ENCODE measurements around the gene RAPGEF5. TPM values are rescaled to one million over a fixed set of nuclear protein-coding genes. Genes with fewer than 3 reads are reported as not detected.

The RAPGEF5 gene
- polyA plus RNA-seq, 12 donors, result 13.9 to 32.1 (median 17.2) TPM; not detected in 1

DNA sequence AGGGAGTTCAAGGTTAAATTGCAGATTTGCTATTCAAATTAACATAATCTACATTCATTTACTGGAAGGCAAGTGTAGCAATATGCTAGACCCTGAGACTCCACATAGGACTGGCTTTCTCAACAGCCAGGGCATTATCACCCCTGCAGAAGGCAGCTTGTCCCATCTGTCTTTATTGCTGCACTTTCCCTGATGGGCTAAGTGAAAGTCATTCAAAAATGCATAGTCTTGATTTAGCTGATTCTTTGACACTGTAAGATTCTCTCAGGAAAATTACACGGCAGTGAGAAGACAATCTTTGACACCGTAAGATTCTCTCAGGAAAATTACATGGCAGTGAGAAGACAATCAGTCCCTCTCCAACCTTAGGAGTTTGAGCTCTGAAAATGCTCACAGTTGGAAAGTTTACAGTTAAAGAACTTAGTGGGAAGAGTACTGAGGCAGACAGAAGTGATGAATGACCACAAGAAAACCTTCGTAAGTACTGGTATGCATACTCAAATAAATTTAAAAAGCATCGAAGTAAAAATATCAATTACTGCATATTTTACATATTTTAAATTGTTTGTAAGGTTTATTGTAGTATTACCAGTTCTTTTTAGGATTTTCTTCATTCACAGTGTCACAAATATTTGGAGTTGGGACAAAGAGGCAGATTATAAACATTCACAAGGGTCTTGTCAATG, 88.9 kb downstream of the RAPGEF5 start:
- DNase-seq, result no peak

DNA sequence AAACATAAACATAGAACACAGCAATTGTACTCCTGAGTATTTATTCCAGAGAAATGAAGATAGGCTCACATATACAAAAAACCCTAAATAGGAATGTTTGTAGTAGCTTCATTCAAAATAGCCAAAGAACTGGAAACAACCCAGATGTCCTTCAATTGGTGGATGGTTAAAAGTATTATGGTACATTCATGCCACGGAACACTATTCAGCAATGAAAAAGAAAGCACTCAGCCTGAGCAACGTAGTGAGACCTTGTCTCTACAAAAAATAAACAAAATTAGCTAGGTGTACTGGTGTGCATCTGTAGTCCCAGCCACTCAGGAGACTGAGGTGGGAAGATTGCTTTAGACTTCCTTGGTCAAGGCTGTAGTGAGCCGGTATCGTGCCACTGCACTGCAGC, 94.4 kb downstream of the RAPGEF5 start:
- DNase-seq, result no peak

DNA sequence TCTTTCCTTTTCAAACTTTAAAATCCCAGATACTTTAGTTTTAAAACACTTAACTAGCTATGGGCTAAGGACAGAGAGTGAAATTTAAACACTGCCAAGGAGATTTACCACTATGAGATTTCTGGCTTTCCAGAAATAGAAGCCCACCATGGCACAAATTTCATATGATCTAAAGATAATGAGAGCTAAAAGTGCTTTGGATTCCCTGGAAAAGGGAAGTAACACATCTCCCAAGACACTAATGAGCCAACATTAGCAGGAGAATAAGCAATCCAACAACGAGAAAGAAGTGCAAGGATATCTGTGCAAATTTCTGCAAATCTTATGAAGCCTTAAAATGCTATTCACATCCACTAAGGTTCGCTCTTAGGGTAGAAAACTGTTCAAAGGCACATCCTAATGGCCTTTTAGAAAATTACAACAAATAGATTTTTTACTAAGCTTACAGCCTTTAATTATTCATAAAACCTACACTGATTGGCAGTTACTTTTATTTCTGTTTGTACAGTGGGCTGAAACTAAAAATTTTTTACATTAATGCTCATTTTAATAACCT, 100.3 kb downstream of the RAPGEF5 start:
- no peak for DNase-seq

DNA sequence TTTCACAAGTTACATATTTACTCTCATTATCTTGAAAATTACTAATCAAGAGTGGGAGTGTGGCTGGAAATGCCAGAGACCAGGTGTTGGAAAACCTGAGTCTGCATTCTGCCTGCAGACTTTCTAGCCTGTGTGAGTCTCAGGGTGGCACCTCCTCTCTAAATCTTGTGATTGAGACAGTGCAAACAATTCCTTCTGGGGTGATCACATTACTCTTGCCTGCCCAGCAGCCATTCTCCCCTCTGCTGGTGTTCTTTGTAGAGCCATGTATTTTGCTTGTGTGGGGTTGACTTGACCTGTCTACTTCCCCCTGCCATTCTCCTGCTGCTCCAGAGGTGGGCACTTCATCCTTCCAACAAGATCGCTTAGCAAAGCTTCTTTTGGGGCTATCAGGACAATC, 101.1 kb downstream of the RAPGEF5 start:
- DNase-seq, result no peak

DNA sequence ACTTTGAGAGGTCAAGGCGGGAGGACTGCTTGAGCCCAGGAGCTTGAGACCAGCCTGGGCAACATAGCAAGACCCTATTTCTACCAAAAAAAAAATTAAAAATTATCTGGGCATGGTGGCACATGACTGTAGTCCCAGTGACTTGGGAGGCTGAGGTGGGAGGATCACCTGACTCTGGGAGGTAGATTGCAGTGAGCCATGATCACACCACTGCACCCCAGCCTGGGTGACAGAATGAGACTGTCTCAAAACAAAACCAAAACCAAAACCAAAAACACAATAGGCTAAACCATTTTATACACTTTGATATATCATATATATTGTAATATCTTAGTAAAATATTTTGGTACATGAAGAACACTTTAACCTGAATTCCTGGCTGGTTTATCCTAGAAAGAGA, 101.6 kb downstream of the RAPGEF5 start:
- no peak for DNase-seq

DNA sequence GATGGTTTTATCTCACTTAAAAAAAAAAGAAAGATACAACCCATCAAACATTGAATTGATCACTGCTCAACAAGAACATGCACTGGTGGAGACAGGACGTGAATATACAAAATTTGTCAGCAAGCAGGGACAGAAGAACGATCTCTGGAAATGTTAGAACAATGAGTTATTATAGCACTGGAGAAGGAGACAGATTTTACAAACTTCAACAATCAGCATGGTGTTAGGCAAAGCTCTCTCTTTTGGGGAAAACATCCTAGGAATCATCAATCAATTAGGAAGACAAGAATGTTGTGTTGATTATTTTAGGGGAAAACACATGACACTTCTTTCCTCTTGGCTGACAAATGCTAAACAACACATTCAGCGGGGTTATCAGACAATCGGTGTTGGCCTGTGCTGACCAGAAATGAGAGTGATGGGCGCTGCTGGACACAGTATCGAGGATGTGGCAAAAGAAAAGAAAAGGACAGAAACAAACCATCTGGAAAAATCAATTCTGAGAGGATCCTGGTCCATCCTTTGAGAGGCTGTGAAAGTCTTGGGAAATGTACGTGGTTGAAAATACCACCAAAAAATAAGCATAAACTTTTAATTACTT, 103.9 kb downstream of the RAPGEF5 start:
- DNase-seq, result no peak

DNA sequence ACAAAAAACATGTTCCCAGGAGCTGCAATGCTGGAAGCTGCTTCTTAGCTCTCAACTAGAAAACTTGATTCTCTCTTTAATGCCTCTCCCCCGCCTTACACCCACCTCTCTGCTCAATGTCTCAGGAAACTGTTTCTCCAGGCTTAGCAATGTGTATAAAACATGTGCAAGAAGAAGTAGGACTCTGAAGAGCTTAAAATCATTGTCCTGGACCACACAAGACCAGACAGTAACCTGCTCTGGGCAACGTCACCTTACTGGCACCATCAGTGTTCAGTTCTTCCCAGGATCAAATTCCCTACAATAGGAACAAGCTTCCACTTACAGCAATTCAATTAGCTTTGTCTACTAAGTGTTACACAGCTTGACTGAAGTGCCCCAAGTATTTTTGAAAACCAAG, 104.9 kb downstream of the RAPGEF5 start:
- DNase-seq, result no peak

DNA sequence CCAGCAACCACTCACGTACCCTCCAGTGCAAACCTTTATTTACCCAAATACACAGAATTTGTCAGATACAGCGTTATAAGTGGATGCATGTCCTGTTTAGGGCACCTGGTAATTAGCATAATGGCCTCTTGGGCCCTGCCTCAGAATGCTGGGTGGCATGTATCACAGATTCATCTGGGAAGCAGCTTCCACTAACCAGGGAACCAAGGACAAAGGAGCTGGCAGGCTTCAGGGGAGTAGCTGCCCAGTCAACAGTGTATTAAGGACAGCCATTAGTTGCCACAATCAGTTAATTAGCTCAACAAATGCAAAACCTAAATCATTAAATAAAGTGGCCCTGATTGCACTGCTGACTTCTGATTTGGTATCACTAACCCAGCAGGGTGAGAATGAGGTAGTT, 105.7 kb downstream of the RAPGEF5 start:
- no peak for DNase-seq

DNA sequence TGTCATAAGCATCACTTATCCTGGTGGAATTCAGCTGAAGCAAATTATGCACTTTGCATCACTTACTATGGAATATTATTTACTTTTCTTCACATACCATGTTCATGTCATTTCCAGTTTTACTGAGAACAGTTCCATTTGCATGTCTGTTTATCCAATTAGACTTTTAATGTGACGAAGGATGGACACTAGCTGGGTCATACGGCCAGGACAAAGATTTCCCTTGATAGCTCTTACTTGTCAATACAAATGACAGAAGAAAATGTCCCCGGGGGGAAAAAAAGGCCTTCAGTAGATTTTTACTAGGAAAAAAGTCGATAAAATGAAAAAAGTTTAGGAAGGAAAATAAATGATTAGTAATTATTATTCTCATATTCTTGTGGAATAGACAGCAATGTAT, 106.6 kb downstream of the RAPGEF5 start:
- no peak for DNase-seq

DNA sequence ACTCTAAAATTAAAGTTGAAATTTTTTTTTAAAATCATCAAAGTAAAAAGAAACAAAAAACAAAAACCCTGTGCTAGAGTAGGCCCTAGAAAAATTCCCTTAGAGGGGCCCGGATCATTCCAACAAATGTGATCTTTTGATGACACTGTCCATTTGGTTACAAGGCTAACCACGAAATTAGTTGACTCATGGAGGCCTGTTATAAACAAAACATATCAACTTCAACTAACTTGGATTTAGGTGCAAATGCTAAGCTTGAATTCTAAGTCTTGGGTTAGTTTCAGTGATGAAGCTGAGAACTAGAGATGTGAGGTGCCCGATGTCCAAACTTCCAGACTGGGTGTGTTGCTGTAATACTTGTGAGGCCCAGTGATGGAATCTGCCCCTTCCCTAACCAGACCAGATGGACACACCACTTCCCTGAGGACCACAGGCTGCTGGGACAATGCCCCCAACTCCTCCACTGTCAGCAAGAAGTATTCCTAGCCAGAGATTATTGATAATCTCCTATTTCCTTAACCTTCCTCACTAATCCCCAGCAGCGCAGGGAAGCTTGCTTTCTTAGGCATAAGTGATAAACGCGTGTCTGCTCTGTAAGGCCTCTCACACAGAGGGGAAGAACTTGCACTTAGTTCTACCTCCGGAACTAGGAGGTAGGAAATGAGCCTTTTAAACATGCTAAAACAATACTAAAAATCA, 108.7 kb downstream of the RAPGEF5 start:
- DNase-seq, result no peak

DNA sequence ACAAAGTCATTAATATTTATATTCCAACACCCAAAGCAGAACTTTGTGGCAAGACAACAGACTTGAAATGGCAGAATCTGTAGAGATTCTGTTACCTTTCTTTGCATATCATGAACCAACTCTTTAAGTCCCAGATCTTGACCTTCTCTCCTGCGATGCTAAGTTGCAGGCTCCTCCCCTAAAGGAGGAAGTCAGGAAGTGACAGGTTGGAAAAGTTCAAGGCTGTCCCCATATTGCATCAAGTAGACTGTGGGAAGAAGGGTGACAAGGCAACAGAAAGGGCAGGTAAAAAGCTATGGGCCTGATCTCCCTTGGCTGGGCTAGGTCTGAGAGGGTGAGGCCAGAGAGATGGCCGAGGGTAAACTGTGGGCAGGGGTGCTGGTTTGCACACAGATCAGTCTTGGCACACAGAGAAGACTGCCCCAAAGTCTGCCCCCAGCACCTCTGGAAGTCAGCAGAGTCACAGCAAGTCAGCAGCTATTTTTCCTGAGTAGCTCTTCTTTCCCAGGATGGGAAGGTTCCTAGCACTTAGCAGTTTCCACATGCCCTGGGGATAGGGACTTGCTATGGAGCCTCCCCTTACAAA, 115.1 kb downstream of the RAPGEF5 start:
- no peak for DNase-seq

DNA sequence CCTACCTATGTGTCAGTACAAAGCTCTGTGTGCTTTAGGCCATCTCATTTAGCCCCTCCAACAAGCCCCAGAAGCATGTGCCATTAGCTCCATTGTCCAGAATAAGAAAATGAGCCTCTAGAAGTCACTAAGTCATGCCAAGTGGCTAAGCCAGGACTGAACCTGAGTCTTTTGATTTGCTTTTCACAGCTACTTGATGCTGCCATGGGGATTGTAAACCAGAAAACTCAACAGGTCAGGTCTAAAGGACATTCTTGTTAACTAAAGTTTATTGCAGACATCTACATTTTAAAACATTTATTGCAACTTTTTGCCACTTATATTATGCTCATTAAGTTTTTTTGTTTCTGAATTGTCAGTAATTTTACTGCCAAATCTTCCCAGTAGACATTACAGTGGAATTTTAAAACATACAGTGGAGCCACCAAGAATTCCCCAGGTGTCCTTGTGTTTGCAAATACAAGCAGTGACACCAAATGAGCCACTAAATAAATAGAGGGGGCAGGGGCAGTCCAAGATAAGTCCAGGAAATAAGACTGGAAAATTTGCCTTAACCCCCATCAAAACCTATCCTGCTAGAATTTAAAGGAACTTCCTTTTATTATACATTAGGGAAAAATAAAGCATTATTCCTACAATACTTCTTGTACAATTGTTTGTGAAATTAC, 115.9 kb downstream of the RAPGEF5 start:
- no peak for DNase-seq

DNA sequence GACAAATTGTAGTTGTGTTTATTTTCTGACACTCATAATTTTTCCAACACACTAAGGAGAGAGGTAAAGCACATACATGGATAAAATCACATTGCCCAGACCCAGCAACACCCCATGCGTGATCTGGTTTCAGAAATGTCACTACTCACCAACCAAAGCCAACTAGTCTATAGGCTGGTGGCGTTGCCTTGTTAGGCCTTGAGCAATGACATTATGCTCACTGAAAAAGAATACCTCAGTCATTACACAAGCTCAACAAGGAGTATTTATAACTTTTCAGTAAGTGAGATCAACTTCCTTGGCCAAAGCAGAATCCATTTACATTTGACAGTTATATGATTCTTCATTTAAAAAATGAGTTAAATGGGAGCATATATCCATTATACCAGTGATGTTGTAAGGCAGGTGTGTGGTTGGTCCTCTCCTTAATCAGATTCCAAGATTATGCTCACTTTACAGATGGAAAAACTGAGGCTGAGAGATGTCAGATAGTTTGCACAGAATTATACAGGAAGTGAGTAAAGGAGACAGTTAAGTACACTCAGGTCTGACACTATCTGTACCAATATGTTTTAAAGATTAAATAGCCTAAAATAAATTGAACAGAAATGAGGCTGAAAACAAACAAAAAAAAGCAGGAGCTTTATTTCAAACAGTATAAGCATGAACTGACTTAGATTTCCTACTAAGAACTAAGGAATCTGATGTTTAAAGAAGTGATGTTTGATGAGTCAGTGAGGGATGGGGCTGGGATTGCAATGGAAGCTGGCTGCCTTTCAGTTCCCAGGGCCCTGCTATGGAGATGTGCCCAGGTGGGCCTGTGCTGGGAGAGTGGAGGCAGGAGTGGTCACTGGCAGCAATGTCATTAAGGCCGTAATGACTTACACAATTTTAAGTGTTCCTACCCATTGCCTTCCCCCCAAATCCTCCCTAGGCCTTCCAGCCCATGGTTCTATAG, 118.3 kb downstream of the RAPGEF5 start:
- DNase-seq, result no peak

DNA sequence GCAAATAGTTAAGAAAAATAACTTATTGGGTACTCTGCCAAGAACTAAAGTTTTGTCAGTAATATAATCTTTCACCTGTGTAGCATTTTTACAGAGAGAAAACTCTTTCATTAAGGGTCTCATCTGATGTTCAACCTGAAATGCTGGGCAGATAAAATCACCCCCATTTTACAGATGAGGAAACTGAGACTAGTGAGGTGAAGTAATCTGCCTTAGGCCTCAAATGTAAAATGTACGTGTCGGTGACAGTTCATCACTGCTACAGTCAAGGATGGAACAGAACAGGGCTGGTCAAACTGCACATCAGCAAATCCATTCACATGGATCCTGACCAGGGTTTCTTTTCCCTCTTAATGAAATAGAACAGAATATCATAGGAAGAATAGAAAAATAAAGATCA, 121.8 kb downstream of the RAPGEF5 start:
- DNase-seq, result no peak

DNA sequence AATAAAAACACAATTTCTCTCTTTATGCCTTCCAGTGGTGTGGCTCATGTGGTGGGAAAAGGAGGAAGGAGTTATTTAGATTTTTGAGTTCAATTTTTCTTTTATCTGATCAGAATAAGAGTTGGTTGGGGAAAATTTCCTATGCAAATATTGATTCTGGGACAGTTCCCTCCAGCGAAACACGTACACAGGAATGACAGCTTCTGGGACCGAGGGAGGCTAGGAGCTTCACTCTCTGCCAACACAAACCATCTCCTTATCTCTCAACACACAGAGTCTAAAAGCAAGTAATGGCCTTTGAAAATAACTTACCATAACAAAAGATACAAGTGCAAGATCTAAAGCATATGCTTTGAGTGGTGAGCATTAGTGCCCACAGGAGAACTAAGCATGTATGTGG, 122.7 kb downstream of the RAPGEF5 start:
- no peak for DNase-seq

DNA sequence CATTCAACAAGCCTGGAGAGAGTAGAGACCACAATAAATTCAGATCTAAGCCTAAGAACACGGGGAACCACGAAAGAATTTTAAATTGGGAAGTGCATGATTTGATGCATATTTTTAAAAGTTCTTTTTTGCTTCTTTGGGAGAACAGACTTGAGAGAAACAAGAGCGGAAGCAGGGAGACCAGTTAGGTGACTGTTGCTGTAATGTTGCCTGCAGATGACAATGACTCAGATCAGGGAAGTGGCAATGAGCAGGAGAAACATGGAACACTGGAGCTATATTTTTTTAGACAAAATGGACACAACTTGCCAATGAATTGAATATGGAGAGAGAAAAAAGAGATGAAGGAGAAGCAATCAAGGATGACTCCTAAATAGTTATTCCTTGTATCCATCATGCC, 125.1 kb downstream of the RAPGEF5 start:
- DNase-seq, result no peak

DNA sequence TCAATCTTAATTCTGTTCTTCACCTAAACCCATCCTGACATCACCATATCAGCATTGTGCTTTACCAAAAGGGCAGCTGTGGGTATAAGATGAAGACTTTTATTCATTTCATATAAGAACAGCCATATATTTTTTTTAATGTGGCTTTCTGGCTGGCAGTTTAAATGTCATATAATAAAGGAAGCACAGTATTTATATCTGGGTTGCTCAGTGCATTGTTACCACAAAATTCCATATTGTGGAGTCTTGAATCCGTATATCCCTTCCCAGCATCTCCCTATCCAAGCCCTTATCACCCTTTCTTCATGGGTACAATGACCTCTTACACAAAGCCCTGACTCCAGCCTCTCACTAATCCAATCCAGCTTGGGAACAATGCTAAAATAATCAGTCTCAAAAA, 125.8 kb downstream of the RAPGEF5 start:
- no peak for DNase-seq

DNA sequence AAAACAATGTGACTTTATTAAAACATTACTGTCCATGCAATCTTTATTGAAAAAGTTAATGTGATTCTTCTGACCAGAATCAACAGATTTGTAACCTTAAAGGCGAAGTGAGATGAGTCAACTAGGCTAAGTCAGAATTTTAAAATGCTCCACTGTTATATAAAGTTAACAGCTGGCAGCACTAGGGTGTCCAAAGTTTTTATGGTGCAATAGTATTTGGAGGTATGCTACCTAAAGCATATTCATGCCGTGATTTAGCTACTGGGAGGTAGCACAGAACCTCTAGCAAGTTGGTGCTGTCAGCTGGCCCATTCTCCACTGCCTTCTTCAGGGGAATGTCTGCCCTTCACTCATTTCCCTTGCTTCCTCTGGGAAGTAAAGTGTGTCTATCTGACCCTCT, 126.7 kb downstream of the RAPGEF5 start:
- DNase-seq, result no peak

DNA sequence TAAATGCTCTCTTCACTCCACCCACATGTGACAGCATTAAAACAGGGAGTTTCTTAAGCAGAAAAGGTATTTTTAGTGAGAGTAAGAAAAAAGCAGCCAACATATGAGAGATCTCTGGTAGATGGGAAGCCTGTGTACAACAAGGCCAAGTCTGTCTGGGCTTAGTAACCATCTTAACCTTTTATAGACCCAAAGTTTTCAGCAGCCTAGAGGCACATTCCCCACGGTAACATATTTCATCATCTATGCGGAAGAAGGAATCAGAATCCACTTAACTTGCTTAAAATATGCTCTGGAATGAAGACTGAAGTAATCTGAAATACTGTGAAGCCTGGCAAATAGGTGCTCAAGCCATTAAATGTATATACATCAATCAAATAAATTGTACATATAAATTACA, 127.8 kb downstream of the RAPGEF5 start:
- DNase-seq, result no peak

DNA sequence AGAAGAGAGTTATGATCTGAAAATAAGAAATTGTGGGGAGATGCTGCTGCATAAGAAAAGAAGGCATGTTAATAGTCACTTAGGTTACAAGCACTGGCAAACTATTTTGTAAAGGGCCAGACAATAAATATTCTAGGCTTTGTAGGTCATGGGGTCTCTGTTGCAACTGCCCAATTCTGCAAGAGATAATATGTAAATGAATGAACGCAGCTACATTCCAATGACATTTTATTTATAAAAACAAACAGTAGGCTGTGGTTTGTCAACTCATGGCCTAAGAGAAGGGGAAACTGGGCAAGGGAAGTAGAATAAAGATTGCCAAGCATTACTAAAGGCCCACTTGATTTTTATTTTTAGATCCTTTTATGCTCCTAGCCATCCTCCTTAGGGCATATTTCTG, 133.1 kb downstream of the RAPGEF5 start:
- DNase-seq, result no peak

DNA sequence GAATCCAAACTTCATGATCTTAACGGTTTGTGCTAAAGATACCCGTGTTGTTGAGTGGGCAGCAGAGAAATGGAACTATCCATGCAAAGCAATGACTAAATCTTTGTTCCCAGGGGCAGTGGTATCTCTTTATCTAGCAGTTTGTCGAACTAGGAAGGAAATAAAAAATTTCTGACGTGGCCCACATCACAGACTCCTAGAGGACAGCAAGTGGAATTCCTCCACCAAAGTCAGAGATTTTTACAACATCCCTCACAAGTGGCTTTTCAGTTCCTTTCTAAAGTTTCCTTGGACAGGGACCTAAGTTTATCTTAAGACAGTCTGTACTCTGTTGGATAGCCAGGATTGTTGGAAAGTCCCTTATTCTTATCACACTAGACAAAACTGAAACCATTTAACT, 136.0 kb downstream of the RAPGEF5 start:
- no peak for DNase-seq

Data from muscle of arm (tissue), 12 donors.